AG08396 (cell line): ENCODE results near the gene CHORDC1.
A peak's percentile ranks its signal among the peaks of the same experiment; 100 is the strongest.
"Not testable (repeated sequence)": the region's sequence is repeated elsewhere in the genome, so short reads cannot be mapped to it uniquely, and the experiment has no call there.

Experiments
- DNase-seq: peaks from one replicate; pipeline ENCODE4 v3.0.0; 2012; ENCODE audit warnings: low spot score, mixed read lengths

The CHORDC1 gene

GRCh38 chr11:90222459-90223247 lies at the start of gene CHORDC1:
TSS of gene CHORDC1 (minus strand) at chr11:90223049. CDS start at chr11:90222954, 95 bp downstream.
- peak; percentile 93 for DNase-seq

- no peak for DNase-seq
These were observed 34.3 kb upstream of the CHORDC1 start for GRCh38 chr11:90257158-90257525.

GRCh38 chr11:90256404-90257157 lies 33.7 kb upstream of the CHORDC1 start:
- DNase-seq, result no peak

GRCh38 chr11:90254065-90254464 lies 31.2 kb upstream of the CHORDC1 start:
- no peak for DNase-seq

- no peak for DNase-seq
These were observed 29.2 kb upstream of the CHORDC1 start for GRCh38 chr11:90252053-90252452.

GRCh38 chr11:90251599-90251998 lies 28.8 kb upstream of the CHORDC1 start:
- DNase-seq, result no peak

GRCh38 chr11:90250970-90251369 lies 28.1 kb upstream of the CHORDC1 start:
- no peak for DNase-seq

GRCh38 chr11:90246468-90246867 lies 23.6 kb upstream of the CHORDC1 start:
- DNase-seq, result no peak

GRCh38 chr11:90243534-90243933 lies 20.7 kb upstream of the CHORDC1 start:
- no peak for DNase-seq

- DNase-seq, result no peak
These were observed 20.1 kb upstream of the CHORDC1 start for GRCh38 chr11:90242894-90243416.

- DNase-seq, result no peak
These were observed 18.6 kb upstream of the CHORDC1 start for GRCh38 chr11:90241414-90241813.

GRCh38 chr11:90239967-90240636 lies 17.3 kb upstream of the CHORDC1 start:
- DNase-seq, result not testable (repeated sequence)

GRCh38 chr11:90237004-90237403 lies 14.2 kb upstream of the CHORDC1 start:
- DNase-seq, result no peak

- DNase-seq, result no peak
These were observed 12.7 kb upstream of the CHORDC1 start for GRCh38 chr11:90235526-90235925.

GRCh38 chr11:90234977-90235376 lies 12.1 kb upstream of the CHORDC1 start:
- no peak for DNase-seq

GRCh38 chr11:90229791-90230190 lies 6.9 kb upstream of the CHORDC1 start:
- peak; percentile 7 for DNase-seq

- DNase-seq, result no peak
These were observed 5.2 kb upstream of the CHORDC1 start for GRCh38 chr11:90228056-90228455.

GRCh38 chr11:90223248-90223585 lies 368 bp upstream of the CHORDC1 start:
- no peak for DNase-seq

GRCh38 chr11:90221803-90222458 lies 918 bp downstream of the CHORDC1 start:
- DNase-seq, result no peak

GRCh38 chr11:90220391-90220790 lies 2.5 kb downstream of the CHORDC1 start:
- peak; percentile 64 for DNase-seq

GRCh38 chr11:90219438-90219837 lies 3.4 kb downstream of the CHORDC1 start:
- no peak for DNase-seq

GRCh38 chr11:90218606-90219005 lies 4.2 kb downstream of the CHORDC1 start:
- DNase-seq, result no peak
